Measurements from ENCODE around the gene MKLN1. TPM values are rescaled to one million over a fixed set of nuclear protein-coding genes. Genes with fewer than 3 reads are reported as not detected.

MKLN1 gene
- total and polyA plus RNA-seq, 10 of the 15 experiments (the other 5 are each of a cell fraction or from before 2014, with no cell fraction given), result 13.6 to 55.8 (median 29.3) TPM

- Histone ChIP-seq H4K20me1 (ENCODE audit: control insufficient read depth, insufficient read depth) (no peaks in the 10 kb centered on the region), H3K4me3 (no peak overlapping the region), H3K79me2 (ENCODE audit: control insufficient read depth, insufficient read depth, low read length) (no peaks in the 10 kb centered on the region), H3K36me3 (ENCODE audit: control insufficient read depth in 2 of 2, insufficient read depth in 2 of 2, low read length in 1 of 2) (no peaks in the 10 kb centered on the region), H3K4me1 (ENCODE audit: control insufficient read depth, insufficient read depth, low read length) (0 out of 2 replicates have a peak, but pooled peaks cover under 1% of the 10 kb centered on the region), H3K27me3 (replicated peaks in 1 of 2; ENCODE audit: control insufficient read depth in 2 of 2, insufficient read depth in 2 of 2, low read length in 1 of 2) (no peaks in the 10 kb centered on the region), H3K27ac (ENCODE audit: control insufficient read depth, insufficient read depth) (no peak overlapping the region), H3K9me3 (replicated peaks; ENCODE audit: control insufficient read depth, insufficient read depth, low read length) (no peaks in the 10 kb centered on the region), H2AFZ (ENCODE audit: control insufficient read depth, low read depth, low read length) (no peak overlapping the region), H3K9ac (ENCODE audit: control insufficient read depth, insufficient read depth, low read length) (no peak overlapping the region), H3K4me2 (ENCODE audit: control insufficient read depth, insufficient read depth) (no peak overlapping the region)
- intact Hi-C loops (cut with micrococcal nuclease; ENCODE audit: unreplicated experiment), result loop anchor here (10.0 kb wide), 1 partner anchor 357 kb away; no protein-coding TSS in a partner anchor
- ChIA-PET POLR2A (no interaction called here), SMC1A (ENCODE audit: uncharacterized antibody, unreplicated experiment) (interaction anchor here (0.8 to 1.4 kb wide), 2 partner anchors 17 to 249 kb away, joined by 3 read pairs; no protein-coding TSS in a partner anchor), CTCF (interaction anchor here (0.6 to 1.1 kb wide), 3 partner anchors 17 to 256 kb away, joined by 3 read pairs; no protein-coding TSS in a partner anchor), RAD21 (ENCODE audit: unreplicated experiment) (no interaction called here)
- DNase-seq (ENCODE audit: low read depth, low spot score) (no peak), ATAC-seq (no peak), FAIRE-seq (no peak)
- no peak for TF ChIP-seq ZNF217 (IDR thresholded peaks at IDR 0.05)
- no peak for TF ChIP-seq FOS (IDR thresholded peaks at IDR 0.05; ENCODE audit: borderline replicate concordance, extremely low read depth, insufficient read length)
- TF ChIP-seq, protein P1, sequence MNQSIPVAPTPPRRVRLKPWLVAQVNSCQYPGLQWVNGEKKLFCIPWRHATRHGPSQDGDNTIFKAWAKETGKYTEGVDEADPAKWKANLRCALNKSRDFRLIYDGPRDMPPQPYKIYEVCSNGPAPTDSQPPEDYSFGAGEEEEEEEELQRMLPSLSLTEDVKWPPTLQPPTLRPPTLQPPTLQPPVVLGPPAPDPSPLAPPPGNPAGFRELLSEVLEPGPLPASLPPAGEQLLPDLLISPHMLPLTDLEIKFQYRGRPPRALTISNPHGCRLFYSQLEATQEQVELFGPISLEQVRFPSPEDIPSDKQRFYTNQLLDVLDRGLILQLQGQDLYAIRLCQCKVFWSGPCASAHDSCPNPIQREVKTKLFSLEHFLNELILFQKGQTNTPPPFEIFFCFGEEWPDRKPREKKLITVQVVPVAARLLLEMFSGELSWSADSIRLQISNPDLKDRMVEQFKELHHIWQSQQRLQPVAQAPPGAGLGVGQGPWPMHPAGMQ (IDR thresholded peaks at IDR 0.05; ENCODE audit: borderline replicate concordance), result no peak
- TF ChIP-seq ZNF622 (IDR thresholded peaks at IDR 0.05), result no peak
- no peak for TF ChIP-seq HCFC1 (IDR thresholded peaks at IDR 0.05; ENCODE audit: low read length)
- no peak for TF ChIP-seq KDM1A (IDR thresholded peaks at IDR 0.05; ENCODE audit: borderline replicate concordance)
- no peak for TF ChIP-seq NR2C1 (IDR thresholded peaks at IDR 0.05)
- TF ChIP-seq ZNF207 (IDR thresholded peaks at IDR 0.05; ENCODE audit: borderline replicate concordance), result no peak
- TF ChIP-seq RELB (IDR thresholded peaks at IDR 0.05; ENCODE audit: low read depth), result no peak
- TF ChIP-seq SKIL (IDR thresholded peaks at IDR 0.05; ENCODE audit: low read depth, poor library complexity, severe bottlenecking), result no peak
- TF ChIP-seq CHD2 (IDR thresholded peaks at IDR 0.05; ENCODE audit: borderline replicate concordance, low read depth, low read length), result no peak
- no peak for TF ChIP-seq MTA2 (IDR thresholded peaks at IDR 0.05; ENCODE audit: low read depth)
- no peak for TF ChIP-seq MXI1 (IDR thresholded peaks at IDR 0.05; ENCODE audit: low read depth, low read length)
- no peak for TF ChIP-seq CREB1 (IDR thresholded peaks at IDR 0.05; ENCODE audit: low read depth)
- TF ChIP-seq, protein P2, sequence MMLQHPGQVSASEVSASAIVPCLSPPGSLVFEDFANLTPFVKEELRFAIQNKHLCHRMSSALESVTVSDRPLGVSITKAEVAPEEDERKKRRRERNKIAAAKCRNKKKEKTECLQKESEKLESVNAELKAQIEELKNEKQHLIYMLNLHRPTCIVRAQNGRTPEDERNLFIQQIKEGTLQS (IDR thresholded peaks at IDR 0.05; ENCODE audit: borderline replicate concordance, extremely low read depth, low read depth, low read length), result no peak
- TF ChIP-seq NFXL1 (IDR thresholded peaks at IDR 0.05; ENCODE audit: borderline replicate concordance), result no peak
- TF ChIP-seq TARDBP (IDR thresholded peaks at IDR 0.05; ENCODE audit: borderline replicate concordance), result no peak
- in situ Hi-C loops (cut with MboI), result no loop called here
- no TSS peak for BruUV-seq (replicated peaks)
Measured at GRCh38 chr7:131321656-131322055, 6.0 kb upstream of the MKLN1 start.

All from GM12878 (cell line).